ENCODE measurements around the gene AGPAT4.
A peak's percentile ranks its signal among the peaks of the same experiment; 100 is the strongest.
"Not testable (repeated sequence)": the region's sequence is repeated elsewhere in the genome, so short reads cannot be mapped to it uniquely, and the experiment has no call there.

Gene AGPAT4

DNA sequence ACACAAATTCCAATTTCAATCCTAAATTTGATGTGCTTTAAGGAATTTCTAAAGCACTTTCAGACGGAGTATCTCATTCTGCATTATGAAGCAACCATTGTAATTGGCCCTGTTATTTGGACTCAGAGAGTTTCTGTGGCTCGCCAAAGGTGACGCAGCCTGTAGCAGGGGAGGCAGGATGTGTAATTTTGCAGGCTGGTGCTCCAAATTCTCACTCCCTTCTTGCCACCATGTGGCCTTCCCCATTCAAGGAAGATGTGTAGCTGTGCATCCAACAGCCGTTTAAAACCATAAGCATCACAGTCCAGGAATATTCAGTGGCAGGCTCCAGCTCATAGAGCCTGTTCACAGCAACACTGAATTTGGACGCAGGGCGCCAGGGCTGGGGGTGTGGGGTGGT, 45.8 kb downstream of the AGPAT4 start:
- peak in 1 of 56 donors; percentile 32 for DNase-seq

DNA sequence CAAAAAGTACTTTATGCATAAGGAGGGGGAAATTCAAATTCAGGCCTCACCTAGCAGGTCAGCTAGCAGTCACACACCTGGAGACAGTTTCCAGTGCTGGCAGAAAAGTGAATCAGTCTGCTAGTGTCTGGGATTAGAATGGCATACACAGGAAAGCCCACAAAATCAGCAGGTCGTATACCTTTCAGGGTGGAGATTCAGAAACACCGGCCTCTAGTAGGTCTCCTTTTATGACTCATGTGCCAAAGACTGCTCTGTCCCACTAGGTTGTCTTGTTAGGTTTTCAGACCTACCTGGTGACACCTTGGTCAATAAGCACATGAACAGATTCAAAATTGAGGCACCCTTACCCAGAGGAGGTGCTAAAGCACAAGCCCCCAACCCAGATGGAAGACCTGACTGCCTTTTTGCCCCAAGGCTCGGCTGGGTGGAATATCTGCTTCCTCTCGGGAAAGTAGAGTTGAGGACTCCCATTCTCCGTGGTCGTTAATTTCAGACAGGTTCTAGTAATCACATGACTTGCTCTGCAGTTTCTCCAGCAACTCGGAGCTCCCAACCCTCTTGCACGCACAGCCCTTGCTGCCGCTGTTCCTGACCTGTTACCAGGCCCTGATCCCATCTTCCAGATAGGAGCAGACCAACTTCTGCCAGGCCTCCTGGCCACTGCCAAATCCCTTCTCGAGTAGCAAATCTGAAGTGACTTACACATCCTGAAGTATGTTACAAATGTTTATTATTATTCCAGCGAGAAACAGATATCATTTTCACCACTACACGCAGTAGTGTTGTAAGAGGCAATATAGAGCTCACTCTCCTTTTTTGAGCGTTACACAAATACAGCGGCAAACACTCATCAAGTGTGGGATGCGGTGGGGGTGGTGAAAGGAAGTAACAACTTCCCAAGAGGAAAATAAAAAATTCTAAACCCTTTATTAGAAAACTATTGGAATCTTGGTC, 46.6 kb downstream of the AGPAT4 start:
- no peak for DNase-seq

- DNase-seq, result no peak
Observed at GRCh38 chr6:161226009-161226964, 47.6 kb downstream of the AGPAT4 start.

- DNase-seq, result no peak
Observed at GRCh38 chr6:161225681-161226008, 48.2 kb downstream of the AGPAT4 start.

DNA sequence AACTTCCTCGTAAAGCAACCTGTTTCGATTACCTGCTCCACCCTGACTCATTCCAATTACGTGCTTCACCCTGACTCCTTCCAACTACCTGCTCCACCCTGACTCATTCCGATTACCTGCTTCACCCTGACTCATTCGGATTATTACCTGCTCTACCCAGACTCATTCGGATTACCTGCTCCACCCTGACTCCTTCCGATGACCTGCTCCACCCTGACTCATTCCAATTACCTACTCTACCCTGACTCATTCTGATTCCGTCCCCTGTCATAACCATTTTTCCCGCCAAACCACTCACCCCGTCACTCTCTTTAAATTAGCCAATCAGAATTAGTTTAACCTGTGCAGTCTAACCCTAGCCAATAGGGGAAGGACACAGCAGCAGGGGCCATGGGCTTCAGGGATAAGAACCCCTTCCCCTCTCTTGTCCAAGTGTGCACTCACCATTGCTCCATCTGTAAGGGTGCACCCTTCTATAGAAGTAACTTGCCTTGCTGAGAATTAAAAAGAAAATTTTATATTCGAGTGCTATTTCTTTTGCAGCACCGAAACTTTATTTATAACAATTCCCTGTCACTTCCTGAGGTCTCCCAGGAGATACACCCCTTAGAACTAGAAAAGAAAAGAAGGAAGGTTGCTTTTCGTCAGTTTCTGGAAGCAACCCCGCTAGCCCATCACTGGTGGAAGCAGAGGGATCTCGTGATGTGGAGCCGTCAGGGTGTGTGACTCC, 48.7 kb downstream of the AGPAT4 start:
- not testable (repeated sequence) for DNase-seq

GRCh38 chr6:161223646-161224045, 50.2 kb downstream of the AGPAT4 start:
- DNase-seq, result no peak

DNA sequence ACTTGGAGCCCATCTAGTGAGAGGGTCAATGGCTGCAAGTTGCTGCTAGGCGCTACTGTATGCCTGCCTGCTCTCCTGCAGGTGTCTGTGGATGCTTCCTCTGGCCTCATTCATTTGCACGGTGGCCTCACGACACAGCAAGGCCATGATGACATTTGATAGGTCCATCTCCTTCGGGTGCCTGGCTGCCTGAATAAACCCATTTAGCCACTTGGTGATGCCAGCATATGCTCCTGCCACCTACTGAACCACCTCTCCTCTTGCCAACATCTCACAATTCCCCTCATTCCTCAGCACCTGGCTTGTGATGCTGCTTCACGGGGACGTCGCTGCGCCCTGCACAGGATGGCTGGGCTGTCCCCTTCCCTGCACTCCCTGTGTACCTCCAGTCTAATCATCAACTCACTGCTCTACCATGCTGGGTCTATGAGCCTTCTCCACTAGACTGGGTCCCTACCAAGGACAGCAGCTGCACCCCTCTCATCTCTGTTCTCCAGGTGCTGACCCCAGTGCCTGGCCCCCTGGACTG, 51.1 kb downstream of the AGPAT4 start:
- no peak for DNase-seq

- DNase-seq, result no peak
Observed at GRCh38 chr6:161220346-161220745, 53.5 kb downstream of the AGPAT4 start.

DNA sequence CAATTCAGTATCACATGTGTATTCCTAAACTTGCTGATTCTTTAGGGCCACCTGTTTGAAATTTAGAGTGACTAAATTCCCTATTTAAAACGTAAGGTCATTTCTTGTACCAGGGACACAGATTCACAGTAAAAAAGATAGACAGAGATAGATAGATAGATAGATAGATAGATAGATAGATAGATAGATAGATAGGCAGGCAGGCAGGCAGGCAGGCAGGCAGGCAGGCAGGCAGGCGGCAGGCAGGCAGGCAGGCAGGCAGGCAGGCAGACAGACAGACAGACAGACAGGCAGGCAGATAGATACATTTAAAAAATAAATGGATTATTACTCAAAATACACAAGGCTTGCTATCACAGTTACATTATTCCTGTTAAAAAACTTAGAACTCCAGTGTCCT, 54.2 kb downstream of the AGPAT4 start:
- DNase-seq, result no peak

GRCh38 chr6:161218222-161218621, 55.6 kb downstream of the AGPAT4 start:
- DNase-seq, result peak in 1 of 56 donors; percentile 25

GRCh38 chr6:161217628-161218027, 56.2 kb downstream of the AGPAT4 start:
- peak in 7 of 56 donors; percentile 12 to 40 (median 27) for DNase-seq

DNA sequence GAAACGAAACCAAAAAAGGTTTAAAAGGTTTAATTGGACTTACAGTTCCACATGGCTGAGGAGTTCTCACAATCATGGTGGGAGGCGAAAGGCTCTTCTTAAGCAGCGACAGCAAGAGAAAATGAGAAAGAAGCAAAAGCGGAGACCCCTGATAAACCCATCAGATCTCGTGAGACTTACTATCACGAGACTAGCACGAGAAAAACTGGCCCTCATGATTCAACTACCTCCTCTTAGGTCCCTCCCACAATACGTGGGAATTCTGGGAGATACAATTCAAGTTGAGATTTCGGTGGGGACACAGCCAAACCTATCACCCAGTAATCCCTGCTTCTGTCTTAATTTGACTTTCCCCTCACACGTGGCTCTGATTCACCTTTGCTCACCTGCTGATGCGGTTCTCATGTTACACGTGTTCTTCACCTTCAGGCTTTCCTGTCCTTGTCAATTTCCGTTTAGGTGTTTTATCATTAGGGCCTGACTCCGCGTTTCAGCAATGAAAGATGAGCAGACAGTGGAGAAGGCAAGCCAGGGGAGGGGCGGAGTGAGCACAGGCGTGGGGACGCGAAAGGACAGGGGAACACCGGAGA, 57.1 kb downstream of the AGPAT4 start:
- DNase-seq, result no peak

DNA sequence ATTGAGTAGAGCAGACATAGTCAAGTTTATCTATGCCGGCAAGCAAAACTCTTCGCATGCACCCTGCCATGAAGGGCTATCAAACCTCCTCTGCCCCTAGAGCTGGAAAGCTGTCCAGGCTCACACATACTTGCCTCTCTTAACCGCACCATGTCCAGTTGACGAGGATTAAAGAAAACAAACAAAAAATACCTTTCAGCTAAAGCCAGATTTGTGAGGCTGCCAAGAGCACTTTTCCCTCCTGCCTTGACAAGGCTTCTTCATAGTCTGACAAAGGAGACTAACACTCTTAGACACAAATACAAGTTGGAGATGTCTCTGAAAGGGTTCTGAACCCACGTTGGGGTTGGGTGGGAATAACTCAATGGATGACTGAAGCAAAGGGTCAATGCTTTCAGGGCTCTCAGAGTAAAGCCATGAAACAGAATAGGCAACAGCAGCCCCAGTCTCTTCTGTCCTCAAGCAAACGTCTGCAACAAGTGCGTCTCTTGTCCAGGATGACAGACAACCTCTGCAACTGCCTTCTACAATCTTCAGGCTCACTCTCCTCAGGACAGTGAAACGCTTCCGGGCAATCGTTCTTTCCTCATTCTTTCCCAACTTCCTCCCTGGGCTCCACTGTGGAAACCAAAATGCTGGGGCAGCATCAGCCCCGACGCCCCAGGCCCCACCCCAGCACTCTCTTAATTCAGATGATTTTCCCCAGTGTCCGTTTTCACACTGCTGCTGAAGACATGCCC, 57.8 kb downstream of the AGPAT4 start:
- no peak for DNase-seq

GRCh38 chr6:161215193-161215592, 58.7 kb downstream of the AGPAT4 start:
- no peak for DNase-seq

DNA sequence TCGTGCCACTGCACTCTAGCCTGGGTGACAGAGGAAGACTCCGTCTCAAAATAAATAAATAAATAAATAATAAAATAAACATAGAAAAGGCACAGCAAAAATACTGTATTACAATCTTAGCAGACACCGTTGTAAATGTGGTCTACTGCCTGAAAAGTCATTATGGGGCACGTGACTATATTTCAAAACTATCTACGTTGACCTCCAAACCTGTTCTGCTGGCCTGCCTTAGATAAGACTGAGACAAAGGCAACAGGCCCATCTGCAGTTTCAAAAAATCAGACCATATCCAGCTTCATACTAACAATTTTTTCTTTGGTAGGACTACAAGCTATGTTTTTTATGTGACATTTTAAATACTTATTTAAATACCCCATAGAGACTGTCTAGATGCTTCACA, 59.1 kb downstream of the AGPAT4 start:
- no peak for DNase-seq

DNA sequence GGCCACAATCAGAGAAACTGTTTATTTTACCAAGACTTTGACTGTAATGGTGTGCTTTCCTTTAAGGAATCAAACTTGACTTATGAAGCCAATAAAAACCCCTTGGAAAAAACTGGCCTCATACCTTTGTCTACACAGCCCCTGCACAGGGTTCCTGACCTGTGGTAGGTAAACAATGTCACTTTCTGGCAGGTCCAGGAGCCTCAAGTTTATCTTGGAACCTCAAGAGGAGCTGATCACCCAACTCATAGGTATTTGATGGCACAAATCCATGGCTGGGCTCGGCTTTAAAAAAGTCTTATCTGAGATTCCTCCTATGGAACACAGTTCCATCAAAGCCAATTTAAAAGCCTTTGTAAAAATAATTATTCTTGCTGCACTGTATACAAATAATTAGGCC, 61.0 kb downstream of the AGPAT4 start:
- DNase-seq, result no peak

- DNase-seq, result no peak
Observed at GRCh38 chr6:161211380-161212035, 62.4 kb downstream of the AGPAT4 start.

GRCh38 chr6:161210857-161211256, 63.0 kb downstream of the AGPAT4 start:
- no peak for DNase-seq

DNA sequence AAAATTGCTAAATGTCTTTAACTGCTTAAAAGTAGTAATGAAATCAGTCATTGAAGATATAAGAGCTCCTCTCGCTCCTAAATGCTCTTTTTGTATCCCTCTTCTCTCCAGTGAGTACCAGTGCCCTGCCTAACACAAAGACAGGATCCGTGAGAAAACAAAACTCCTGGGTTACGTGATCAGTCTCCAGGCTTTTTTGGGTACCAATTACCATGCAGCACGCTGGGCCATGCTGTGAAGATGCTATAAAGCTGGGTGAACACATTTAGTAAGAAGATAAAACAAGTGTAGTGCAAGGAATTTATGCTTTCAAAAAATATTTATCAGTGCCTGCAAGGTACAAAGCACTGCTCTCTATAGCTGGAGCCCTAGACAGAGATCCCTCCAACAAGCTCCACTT, 66.7 kb downstream of the AGPAT4 start:
- no peak for DNase-seq

All from nucleus accumbens (tissue), 56 donors.